K562 (cell line): ENCODE measurements around the gene PBXIP1. TPM values are rescaled to one million over a fixed set of nuclear protein-coding genes. Genes with fewer than 3 reads are reported as not detected.

ENCODE experiments used
- ATF1 ChIP-seq, 2 experiments: fragments of 450-650 bp in 1 of 2; IDR thresholded peaks; 2 replicates each; pipeline ENCODE4 v1.6.1; 2016; ENCODE audit warnings: missing compliant biosample characterization in 1 of 2, missing genetic modification characterization in 1 of 2
- BRF1 ChIP-seq: IDR thresholded peaks from 3 replicates; pipeline ENCODE4 v1.6.1; 2011; ENCODE audit warnings: borderline replicate concordance, mild to moderate bottlenecking; ENCODE audit not compliant: insufficient read length; ENCODE audit errors: extremely low read depth
- CBFA2T2 ChIP-seq: fragments of 450-650 bp; conservative IDR thresholded peaks from 2 replicates; pipeline ENCODE4 v1.6.1; 2017; ENCODE audit warnings: mild to moderate bottlenecking
- CCAR2 ChIP-seq: fragments of 200-400 bp; formaldehyde crosslinking; IDR thresholded peaks from 2 replicates; pipeline ENCODE4 v1.6.1; 2017; ENCODE audit warnings: mild to moderate bottlenecking, low read depth, low read length
- ETV5 ChIP-seq: sonication (generic); formaldehyde crosslinking; IDR thresholded peaks from 2 replicates; pipeline ENCODE4 v1.4.0; 2020; ENCODE audit warnings: low read depth, mild to moderate bottlenecking, missing genetic modification reagents
- FOSL1 ChIP-seq: fragments of 200-800 bp; sonication (Bioruptor generic); conservative IDR thresholded peaks from 2 replicates; pipeline ENCODE4 v1.6.1; 2016; ENCODE audit warnings: missing genetic modification characterization, missing compliant biosample characterization
- HMBOX1 ChIP-seq: sonication (generic); IDR thresholded peaks from 2 replicates; pipeline ENCODE4 v1.6.1; 2016
- KDM4B ChIP-seq, 2 experiments: fragments of 450-650 bp in 1 of 2; sonication (generic) in 1 of 2; IDR thresholded peaks; 2 replicates each; pipeline ENCODE4 v1.6.1; 2016 to 2017; ENCODE audit warnings: borderline replicate concordance in 2 of 2, antibody characterized with exemption in 1 of 2, low read depth in 1 of 2, mild to moderate bottlenecking in 1 of 2
- KHSRP ChIP-seq: fragments of 450-650 bp; IDR thresholded peaks from 2 replicates; pipeline ENCODE4 v1.6.1; 2017
- MAFK ChIP-seq: IDR thresholded peaks from 2 replicates; pipeline ENCODE4 v1.6.1; 2011; ENCODE audit warnings: low read length, improper control_type of control experiment
- NFE2 ChIP-seq: IDR thresholded peaks from 2 replicates; pipeline ENCODE4 v1.6.1; 2014; ENCODE audit warnings: antibody characterized with exemption, low read depth
- NFRKB ChIP-seq: fragments of 450-650 bp; IDR thresholded peaks from 2 replicates; pipeline ENCODE4 v1.6.1; 2016; ENCODE audit warnings: low read depth
- NR4A1 ChIP-seq, 2 experiments: fragments of 250-450 bp in 1 of 2; fragments of 450-650 bp in 1 of 2; sonication (Bioruptor Pico) in 1 of 2; IDR thresholded peaks; 2 replicates each; pipeline versions ENCODE4 v1.4.0 to v1.6.1; 2016 to 2020; ENCODE audit warnings: mild to moderate bottlenecking in 2 of 2, missing compliant biosample characterization in 1 of 2, missing genetic modification characterization in 1 of 2, moderate library complexity in 1 of 2
- SAFB2 ChIP-seq: fragments of 200-400 bp; formaldehyde crosslinking; IDR thresholded peaks from 2 replicates; pipeline ENCODE4 v1.6.1; 2018; ENCODE audit warnings: borderline replicate concordance, low read length, low read depth, moderate library complexity; ENCODE audit not compliant: severe bottlenecking
- SETDB1 ChIP-seq: IDR thresholded peaks from one replicate; pipeline ENCODE4 v1.6.1; 2012; ENCODE audit warnings: low read length, control low read depth, inconsistent platforms
- SRSF3 ChIP-seq: fragments of 200-400 bp; formaldehyde crosslinking; IDR thresholded peaks from 2 replicates; pipeline ENCODE4 v1.6.1; 2016; ENCODE audit warnings: mild to moderate bottlenecking, low read length, moderate library complexity; ENCODE audit not compliant: insufficient read depth
- TSC22D4 ChIP-seq: fragments of 450-650 bp; IDR thresholded peaks from 2 replicates; pipeline ENCODE4 v1.6.1; 2016; ENCODE audit warnings: missing genetic modification characterization, missing biosample characterization, control low read depth
- ZFP1 ChIP-seq: fragments of 450-650 bp; formaldehyde crosslinking; IDR thresholded peaks from 2 replicates; pipeline ENCODE4 v1.4.0; 2020; ENCODE audit warnings: mild to moderate bottlenecking, mixed read lengths
- ZNF239 ChIP-seq: fragments of 250-450 bp; sonication (Bioruptor Pico); IDR thresholded peaks from 2 replicates; pipeline ENCODE4 v1.4.0; 2020; ENCODE audit warnings: mild to moderate bottlenecking
- ZNF280B ChIP-seq: fragments of 250-450 bp; sonication (Bioruptor Pico); IDR thresholded peaks from 2 replicates; pipeline ENCODE4 v1.5.1; 2021; ENCODE audit warnings: mild to moderate bottlenecking
- ZNF3 ChIP-seq: fragments of 250-450 bp; sonication (Bioruptor Pico); IDR thresholded peaks from 2 replicates; pipeline ENCODE4 v1.5.0; 2021; ENCODE audit warnings: mild to moderate bottlenecking, moderate library complexity
- ZNF354B ChIP-seq: fragments of 250-450 bp; sonication (Bioruptor Pico); IDR thresholded peaks from 2 replicates; pipeline ENCODE4 v1.4.0; 2020
- ZNF561 ChIP-seq: fragments of 450-650 bp; formaldehyde crosslinking; conservative IDR thresholded peaks from 2 replicates; pipeline ENCODE4 v1.4.0; 2020; ENCODE audit warnings: mild to moderate bottlenecking, moderate library complexity
- polyA plus RNA-seq, 8 experiments: library from polyadenylated mRNA; depleted of rRNA in 4 of 8; stranded (reverse) in 5 of 8; unstranded in 3 of 8; fragments of >200 nt; fragmentation: Nextera tagmentation in 2 of 8; fragmentation: Illumina TruSeq in 1 of 8; extraction: Ambion mirVana in 2 of 8; extraction: Trizol in 1 of 8; gene quantifications; 2 replicates each; pipeline versions ENCODE4 v1.2.1 to v1.2.3, GENCODE V29; 2011 to 2014; ENCODE audit warnings: inconsistent platforms in 1 of 8, missing spikeins in 1 of 8
- total RNA-seq, 7 experiments: library from RNA; depleted of rRNA in 6 of 7; stranded (reverse); fragments of >200 nt in 6 of 7; fragmentation: Illumina TruSeq in 2 of 7; extraction: Trizol in 2 of 7; gene quantifications; 2 replicates each; pipeline versions ENCODE4 v1.2.1 to v1.2.3, GENCODE V29; 2011 to 2021; ENCODE audit warnings: low replicate concordance in 1 of 7
- TF ChIP-seq, protein P1 (sequence below): IDR thresholded peaks from 2 replicates; pipeline ENCODE4 v1.6.1; 2011; ENCODE audit not compliant: insufficient read length; ENCODE audit errors: extremely low read depth

PBXIP1 gene
- total and polyA plus RNA-seq, 9 of the 15 experiments (the other 6 are each of a cell fraction or from before 2014, with no cell fraction given), result 0.13 to 8.3 (median 5.8) TPM

DNA sequence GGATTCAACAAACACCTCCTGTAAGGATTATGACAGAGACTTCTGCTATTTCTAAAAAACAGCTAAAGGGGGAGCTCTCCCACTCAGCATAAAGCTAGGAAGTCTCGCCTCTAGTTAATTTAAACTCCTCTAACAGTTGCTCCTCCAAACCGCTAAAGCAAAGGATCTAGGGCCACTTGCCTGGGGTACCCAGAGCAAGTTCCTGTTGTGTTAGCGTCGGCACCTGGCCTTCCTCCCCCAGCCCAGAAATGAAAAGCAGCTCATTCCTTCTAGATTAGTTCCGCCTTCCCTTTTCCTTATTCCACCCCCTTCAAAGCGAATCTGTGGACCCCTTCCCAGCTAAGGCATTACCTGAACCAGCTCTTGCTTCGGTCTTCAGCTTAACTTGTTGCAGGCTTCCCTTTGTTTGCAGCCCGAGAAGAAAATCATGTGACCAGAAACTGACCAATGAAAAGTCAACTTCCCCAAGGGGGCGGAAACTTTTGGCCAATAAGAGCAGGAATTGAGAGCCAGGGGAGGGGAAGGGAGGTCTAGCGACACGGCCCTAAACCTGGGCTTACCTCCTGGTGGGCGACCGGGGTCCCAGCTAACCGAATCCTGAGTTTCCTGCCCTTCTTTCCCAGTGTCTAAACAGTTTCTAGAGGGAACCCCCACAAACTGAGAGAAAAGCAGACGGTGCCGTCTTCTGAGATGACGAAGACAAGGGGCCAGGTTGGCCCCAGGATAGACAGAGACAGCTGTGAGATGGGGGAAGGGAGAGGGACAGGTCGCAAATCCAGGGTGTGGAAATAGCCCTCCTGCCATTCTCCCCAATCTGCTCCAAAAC lies at the start of gene PBXIP1 (continued):
- TF ChIP-seq, protein P1, sequence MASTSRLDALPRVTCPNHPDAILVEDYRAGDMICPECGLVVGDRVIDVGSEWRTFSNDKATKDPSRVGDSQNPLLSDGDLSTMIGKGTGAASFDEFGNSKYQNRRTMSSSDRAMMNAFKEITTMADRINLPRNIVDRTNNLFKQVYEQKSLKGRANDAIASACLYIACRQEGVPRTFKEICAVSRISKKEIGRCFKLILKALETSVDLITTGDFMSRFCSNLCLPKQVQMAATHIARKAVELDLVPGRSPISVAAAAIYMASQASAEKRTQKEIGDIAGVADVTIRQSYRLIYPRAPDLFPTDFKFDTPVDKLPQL, result no peak
- TF ChIP-seq SETDB1 (no peak), SAFB2 (no peak), ZFP1 (no peak), ZNF561 (no peak), CBFA2T2 (peak; percentile 50), HMBOX1 (peak; percentile 27; the same call in 1 of the 2 replicates), ZNF239 (no peak), BRF1 (no peak), SRSF3 (no peak), ATF1 (CRISPR knock-in tag; IDR thresholded peaks at IDR 0.05) (no peak), ATF1 (tag; IDR thresholded peaks at IDR 0.05) (peak; percentile 24; the same call in 1 of the 2 replicates), ETV5 (CRISPR knock-in tag) (no peak), KDM4B (IDR thresholded peaks at IDR 0.05; ENCODE audit: borderline replicate concordance in 2 of 2, low read depth in 1 of 2) (no peak), ZNF354B (CRISPR knock-in tag) (no peak), FOSL1 (tag) (no peak), NFRKB (no peak), ZNF280B (CRISPR knock-in tag) (no peak), MAFK (no peak), ZNF3 (CRISPR knock-in tag) (no peak), NR4A1 (CRISPR knock-in tag; IDR thresholded peaks at IDR 0.05) (0 out of 2 replicates have a peak, but pooled peaks have one; percentile 37), NR4A1 (tag; IDR thresholded peaks at IDR 0.05) (no peak), NFE2 (no peak), CCAR2 (no peak), KHSRP (no peak), TSC22D4 (tag) (no peak)
